ENCODE measurements around the gene GPC5. TPM values are rescaled to one million over a fixed set of nuclear protein-coding genes. Genes with fewer than 3 reads are reported as not detected.

The GPC5 gene
- total RNA-seq, 2 experiments from 2014 or later: 2.4 TPM; not detected in 1

DNA sequence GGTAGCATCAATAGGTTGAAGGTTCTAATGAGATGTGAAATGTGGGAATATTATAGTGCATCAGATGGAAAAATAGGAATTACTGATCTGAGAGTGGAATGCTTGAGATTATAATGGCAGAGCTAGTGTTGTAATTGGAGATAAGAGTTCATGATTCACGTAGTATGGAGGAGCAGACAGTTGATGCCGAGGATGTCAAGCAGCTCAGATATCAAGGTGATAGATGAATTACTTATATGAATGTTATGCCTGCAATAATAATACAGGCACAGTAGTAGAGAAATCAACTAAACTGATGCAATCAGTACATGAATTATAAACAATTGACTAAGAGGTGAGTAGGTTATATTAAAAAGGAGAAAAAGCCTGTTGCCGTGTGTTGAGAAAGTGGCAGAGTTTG is 1035.0 kb downstream of the GPC5 start:
- no peak for TF ChIP-seq EZH2phosphoT487 (IDR thresholded peaks at IDR 0.05; ENCODE audit: borderline replicate concordance, low read depth, low read length)
- TF ChIP-seq, protein P1, sequence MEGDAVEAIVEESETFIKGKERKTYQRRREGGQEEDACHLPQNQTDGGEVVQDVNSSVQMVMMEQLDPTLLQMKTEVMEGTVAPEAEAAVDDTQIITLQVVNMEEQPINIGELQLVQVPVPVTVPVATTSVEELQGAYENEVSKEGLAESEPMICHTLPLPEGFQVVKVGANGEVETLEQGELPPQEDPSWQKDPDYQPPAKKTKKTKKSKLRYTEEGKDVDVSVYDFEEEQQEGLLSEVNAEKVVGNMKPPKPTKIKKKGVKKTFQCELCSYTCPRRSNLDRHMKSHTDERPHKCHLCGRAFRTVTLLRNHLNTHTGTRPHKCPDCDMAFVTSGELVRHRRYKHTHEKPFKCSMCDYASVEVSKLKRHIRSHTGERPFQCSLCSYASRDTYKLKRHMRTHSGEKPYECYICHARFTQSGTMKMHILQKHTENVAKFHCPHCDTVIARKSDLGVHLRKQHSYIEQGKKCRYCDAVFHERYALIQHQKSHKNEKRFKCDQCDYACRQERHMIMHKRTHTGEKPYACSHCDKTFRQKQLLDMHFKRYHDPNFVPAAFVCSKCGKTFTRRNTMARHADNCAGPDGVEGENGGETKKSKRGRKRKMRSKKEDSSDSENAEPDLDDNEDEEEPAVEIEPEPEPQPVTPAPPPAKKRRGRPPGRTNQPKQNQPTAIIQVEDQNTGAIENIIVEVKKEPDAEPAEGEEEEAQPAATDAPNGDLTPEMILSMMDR (conservative IDR thresholded peaks at IDR 0.05; ENCODE audit: low read length): no peak
- no TSS peak for BruUV-seq (replicated peaks)
- H3K36me3 ChIP-seq (ENCODE audit: insufficient read depth, low read length): no peaks in the 10 kb centered on the region
- H3K4me3 ChIP-seq (ENCODE audit: low read depth, low read length, poor library complexity, severe bottlenecking): no peak overlapping the region
- H3K4me2 ChIP-seq (ENCODE audit: low read length): no peak overlapping the region
- no peaks in the 10 kb centered on the region for H3K4me1 ChIP-seq (ENCODE audit: insufficient read depth, low read length, poor library complexity, severe bottlenecking)
- intact Hi-C loops (cut with micrococcal nuclease; ENCODE audit: unreplicated experiment): no loop called here
- peaks cover 5% of the 10 kb centered on the region; the same call in 1 of the 2 replicates for H3K9me2 ChIP-seq (ENCODE audit: insufficient read depth, low read length)
- no peaks in the 10 kb centered on the region for H3K79me2 ChIP-seq (ENCODE audit: insufficient read depth, low read depth, low read length)
- no peak overlapping the region for H2AFZ ChIP-seq (ENCODE audit: low read length)
- H3K9me3 ChIP-seq (ENCODE audit: low read length): 0 out of 2 replicates have a peak, but pooled peaks cover 3% of the 10 kb centered on the region
- no peak overlapping the region for H3K27ac ChIP-seq (ENCODE audit: low read depth, low read length, poor library complexity, severe bottlenecking)
- H4K20me1 ChIP-seq (ENCODE audit: insufficient read depth, low read length): no peaks in the 10 kb centered on the region
- DNase-seq (ENCODE audit: low spot score): no peak
- ChIA-PET POLR2A (interaction anchor here (0.6 to 3.6 kb wide), 5 partner anchors 8 to 614 kb away, joined by 3 to 30 read pairs (median 7); no protein-coding TSS in a partner anchor), CTCF (ENCODE audit: unreplicated experiment) (no interaction called here)

DNA sequence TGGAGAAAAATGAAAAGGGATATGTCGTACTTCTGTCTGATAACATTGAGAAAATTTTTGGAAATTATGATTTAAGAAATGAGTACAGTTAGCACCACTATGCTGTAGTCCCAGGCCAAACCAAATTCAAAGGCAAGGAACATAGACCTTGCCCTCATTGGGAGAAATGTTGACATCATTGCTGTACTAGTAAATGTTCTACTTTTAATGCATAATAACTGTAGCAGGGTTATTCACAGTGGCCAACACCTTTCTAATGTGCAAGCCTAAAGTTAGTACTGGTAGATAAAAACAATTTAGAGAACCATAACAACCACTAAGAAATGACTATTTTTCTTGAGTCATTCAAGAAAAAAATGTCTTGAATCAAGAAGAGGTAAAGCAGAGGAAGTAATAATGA is 1035.5 kb downstream of the GPC5 start:
- no peaks in the 10 kb centered on the region for H3K36me3 ChIP-seq (ENCODE audit: insufficient read depth, low read length)
- H3K9me3 ChIP-seq (ENCODE audit: low read length): no peaks in the 10 kb centered on the region
- H3K4me3 ChIP-seq (ENCODE audit: low read depth, low read length, poor library complexity, severe bottlenecking): no peak overlapping the region
- POLR2A ChIA-PET: interaction anchor here (0.6 to 2.2 kb wide), 4 partner anchors 9 to 614 kb away, joined by 3 to 8 read pairs (median 5); no protein-coding TSS in a partner anchor
- no peaks in the 10 kb centered on the region for H4K20me1 ChIP-seq (ENCODE audit: insufficient read depth, low read length)
- BruUV-seq (replicated peaks): no TSS peak
- H3K9me2 ChIP-seq (ENCODE audit: insufficient read depth, low read length): peaks cover 5% of the 10 kb centered on the region; the same call in 1 of the 2 replicates
- intact Hi-C loops (cut with micrococcal nuclease; ENCODE audit: unreplicated experiment): no loop called here
- DNase-seq (ENCODE audit: low spot score): no peak
- H2AFZ ChIP-seq (ENCODE audit: low read length): no peak overlapping the region
- no peak overlapping the region for H3K4me2 ChIP-seq (ENCODE audit: low read length)
- CTCF ChIA-PET (ENCODE audit: unreplicated experiment): no interaction called here
- no peaks in the 10 kb centered on the region for H3K4me1 ChIP-seq (ENCODE audit: insufficient read depth, low read length, poor library complexity, severe bottlenecking)
- no peak for TF ChIP-seq EZH2phosphoT487 (IDR thresholded peaks at IDR 0.05; ENCODE audit: borderline replicate concordance, low read depth, low read length)
- TF ChIP-seq, protein P1 (conservative IDR thresholded peaks at IDR 0.05; ENCODE audit: low read length): no peak
- H3K27ac ChIP-seq (ENCODE audit: low read depth, low read length, poor library complexity, severe bottlenecking): no peak overlapping the region
- no peaks in the 10 kb centered on the region for H3K79me2 ChIP-seq (ENCODE audit: insufficient read depth, low read depth, low read length)

DNA sequence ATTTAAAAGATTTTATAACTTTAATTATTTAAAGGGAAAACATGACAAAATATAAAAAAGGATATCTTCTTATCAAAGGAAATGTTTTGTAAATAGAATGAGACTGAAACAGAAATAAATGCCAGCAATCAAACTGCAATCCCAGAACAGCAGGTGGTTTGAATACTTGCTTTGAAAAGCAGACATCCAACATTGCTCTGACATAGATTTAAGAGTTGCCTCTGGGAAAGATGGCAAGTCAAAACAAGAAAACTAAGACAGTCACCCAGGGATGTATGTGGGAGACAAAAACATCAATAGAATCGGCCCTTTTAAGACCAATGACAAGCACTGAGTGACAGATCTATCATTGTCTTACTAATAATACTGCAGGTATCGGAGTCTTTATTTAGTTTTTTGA is 1038.5 kb downstream of the GPC5 start:
- Histone ChIP-seq H3K36me3 (ENCODE audit: insufficient read depth, low read length) (no peaks in the 10 kb centered on the region), H2AFZ (ENCODE audit: low read length) (no peak overlapping the region), H3K4me1 (ENCODE audit: insufficient read depth, low read length, poor library complexity, severe bottlenecking) (no peaks in the 10 kb centered on the region), H3K9me2 (ENCODE audit: insufficient read depth, low read length) (peaks cover 5% of the 10 kb centered on the region; the same call in 1 of the 2 replicates), H3K9me3 (ENCODE audit: low read length) (no peaks in the 10 kb centered on the region), H3K4me3 (ENCODE audit: low read depth, low read length, poor library complexity, severe bottlenecking) (no peak overlapping the region), H3K79me2 (ENCODE audit: insufficient read depth, low read depth, low read length) (no peaks in the 10 kb centered on the region), H4K20me1 (ENCODE audit: insufficient read depth, low read length) (no peaks in the 10 kb centered on the region), H3K27ac (ENCODE audit: low read depth, low read length, poor library complexity, severe bottlenecking) (no peak overlapping the region), H3K4me2 (ENCODE audit: low read length) (no peak overlapping the region)
- TF ChIP-seq, protein P1 (conservative IDR thresholded peaks at IDR 0.05; ENCODE audit: low read length): no peak
- no peak for TF ChIP-seq EZH2phosphoT487 (IDR thresholded peaks at IDR 0.05; ENCODE audit: borderline replicate concordance, low read depth, low read length)
- intact Hi-C loops (cut with micrococcal nuclease; ENCODE audit: unreplicated experiment): no loop called here
- BruUV-seq (replicated peaks): no TSS peak
- POLR2A ChIA-PET: interaction anchor here (0.7 to 2.2 kb wide), 6 partner anchors 8 to 395 kb away, joined by 3 to 6 read pairs (median 3); no protein-coding TSS in a partner anchor
- CTCF ChIA-PET (ENCODE audit: unreplicated experiment): no interaction called here
- DNase-seq (ENCODE audit: low spot score): no peak

Measured in OCI-LY7 (cell line).